ENCODE measurements around the gene LMBR1L. TPM values are rescaled to one million over a fixed set of nuclear protein-coding genes. Genes with fewer than 3 reads are reported as not detected.
A peak's percentile ranks its signal among the peaks of the same experiment; 100 is the strongest.

Gene LMBR1L
- total and polyA plus RNA-seq, 2 of the 13 experiments (the other 11 are each of a cell fraction or from before 2014, with no cell fraction given): 12.2 to 65.9 TPM

- TF ChIP-seq, protein P1, sequence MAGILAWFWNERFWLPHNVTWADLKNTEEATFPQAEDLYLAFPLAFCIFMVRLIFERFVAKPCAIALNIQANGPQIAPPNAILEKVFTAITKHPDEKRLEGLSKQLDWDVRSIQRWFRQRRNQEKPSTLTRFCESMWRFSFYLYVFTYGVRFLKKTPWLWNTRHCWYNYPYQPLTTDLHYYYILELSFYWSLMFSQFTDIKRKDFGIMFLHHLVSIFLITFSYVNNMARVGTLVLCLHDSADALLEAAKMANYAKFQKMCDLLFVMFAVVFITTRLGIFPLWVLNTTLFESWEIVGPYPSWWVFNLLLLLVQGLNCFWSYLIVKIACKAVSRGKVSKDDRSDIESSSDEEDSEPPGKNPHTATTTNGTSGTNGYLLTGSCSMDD (CRISPR knock-in tag; IDR thresholded peaks at IDR 0.05): no peak; the same call in 1 of the 2 replicates
- TF ChIP-seq, protein P2, sequence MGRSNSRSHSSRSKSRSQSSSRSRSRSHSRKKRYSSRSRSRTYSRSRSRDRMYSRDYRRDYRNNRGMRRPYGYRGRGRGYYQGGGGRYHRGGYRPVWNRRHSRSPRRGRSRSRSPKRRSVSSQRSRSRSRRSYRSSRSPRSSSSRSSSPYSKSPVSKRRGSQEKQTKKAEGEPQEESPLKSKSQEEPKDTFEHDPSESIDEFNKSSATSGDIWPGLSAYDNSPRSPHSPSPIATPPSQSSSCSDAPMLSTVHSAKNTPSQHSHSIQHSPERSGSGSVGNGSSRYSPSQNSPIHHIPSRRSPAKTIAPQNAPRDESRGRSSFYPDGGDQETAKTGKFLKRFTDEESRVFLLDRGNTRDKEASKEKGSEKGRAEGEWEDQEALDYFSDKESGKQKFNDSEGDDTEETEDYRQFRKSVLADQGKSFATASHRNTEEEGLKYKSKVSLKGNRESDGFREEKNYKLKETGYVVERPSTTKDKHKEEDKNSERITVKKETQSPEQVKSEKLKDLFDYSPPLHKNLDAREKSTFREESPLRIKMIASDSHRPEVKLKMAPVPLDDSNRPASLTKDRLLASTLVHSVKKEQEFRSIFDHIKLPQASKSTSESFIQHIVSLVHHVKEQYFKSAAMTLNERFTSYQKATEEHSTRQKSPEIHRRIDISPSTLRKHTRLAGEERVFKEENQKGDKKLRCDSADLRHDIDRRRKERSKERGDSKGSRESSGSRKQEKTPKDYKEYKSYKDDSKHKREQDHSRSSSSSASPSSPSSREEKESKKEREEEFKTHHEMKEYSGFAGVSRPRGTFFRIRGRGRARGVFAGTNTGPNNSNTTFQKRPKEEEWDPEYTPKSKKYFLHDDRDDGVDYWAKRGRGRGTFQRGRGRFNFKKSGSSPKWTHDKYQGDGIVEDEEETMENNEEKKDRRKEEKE (IDR thresholded peaks at IDR 0.05): no peak
- TF ChIP-seq ZNF460 (CRISPR knock-in tag; IDR thresholded peaks at IDR 0.05; ENCODE audit: borderline replicate concordance) (peak; percentile 44; the same call in 1 of the 2 replicates), ZNF709 (CRISPR knock-in tag; IDR thresholded peaks at IDR 0.05) (peak; percentile 58; the same call in 1 of the 2 replicates), U2AF1 (optimal IDR thresholded peaks at IDR 0.05; ENCODE audit: low read depth, low read length) (no peak), ZC3H4 (CRISPR knock-in tag; IDR thresholded peaks at IDR 0.05; ENCODE audit: borderline replicate concordance) (peak; percentile 90; the same call in 1 of the 2 replicates), ZBTB8A (CRISPR knock-in tag; IDR thresholded peaks at IDR 0.05; ENCODE audit: borderline replicate concordance, low read depth) (no peak; the same call in 1 of the 2 replicates), ZNF597 (CRISPR knock-in tag; IDR thresholded peaks at IDR 0.05) (no peak), TRIM22 (IDR thresholded peaks at IDR 0.05) (no peak), PHF8 (CRISPR knock-in tag; IDR thresholded peaks at IDR 0.05) (peak; percentile 10), TOPORS (CRISPR knock-in tag; IDR thresholded peaks at IDR 0.05) (peak; percentile 81), ZFP1 (CRISPR knock-in tag; IDR thresholded peaks at IDR 0.05) (no peak), ARID2 (CRISPR knock-in tag; IDR thresholded peaks at IDR 0.05; ENCODE audit: borderline replicate concordance) (peak; percentile 89; the same call in 1 of the 2 replicates), CREM (IDR thresholded peaks at IDR 0.05) (peak; percentile 33), CREM (CRISPR knock-in tag; IDR thresholded peaks at IDR 0.05) (no peak)
- TF ChIP-seq, protein P3, sequence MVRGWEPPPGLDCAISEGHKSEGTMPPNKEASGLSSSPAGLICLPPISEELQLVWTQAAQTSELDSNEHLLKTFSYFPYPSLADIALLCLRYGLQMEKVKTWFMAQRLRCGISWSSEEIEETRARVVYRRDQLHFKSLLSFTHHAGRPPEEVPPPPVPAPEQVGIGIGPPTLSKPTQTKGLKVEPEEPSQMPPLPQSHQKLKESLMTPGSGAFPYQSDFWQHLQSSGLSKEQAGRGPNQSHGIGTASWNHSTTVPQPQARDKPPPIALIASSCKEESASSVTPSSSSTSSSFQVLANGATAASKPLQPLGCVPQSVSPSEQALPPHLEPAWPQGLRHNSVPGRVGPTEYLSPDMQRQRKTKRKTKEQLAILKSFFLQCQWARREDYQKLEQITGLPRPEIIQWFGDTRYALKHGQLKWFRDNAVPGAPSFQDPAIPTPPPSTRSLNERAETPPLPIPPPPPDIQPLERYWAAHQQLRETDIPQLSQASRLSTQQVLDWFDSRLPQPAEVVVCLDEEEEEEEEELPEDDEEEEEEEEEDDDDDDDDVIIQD (CRISPR knock-in tag; IDR thresholded peaks at IDR 0.05; ENCODE audit: low read depth): no peak
- TF ChIP-seq, protein P4, sequence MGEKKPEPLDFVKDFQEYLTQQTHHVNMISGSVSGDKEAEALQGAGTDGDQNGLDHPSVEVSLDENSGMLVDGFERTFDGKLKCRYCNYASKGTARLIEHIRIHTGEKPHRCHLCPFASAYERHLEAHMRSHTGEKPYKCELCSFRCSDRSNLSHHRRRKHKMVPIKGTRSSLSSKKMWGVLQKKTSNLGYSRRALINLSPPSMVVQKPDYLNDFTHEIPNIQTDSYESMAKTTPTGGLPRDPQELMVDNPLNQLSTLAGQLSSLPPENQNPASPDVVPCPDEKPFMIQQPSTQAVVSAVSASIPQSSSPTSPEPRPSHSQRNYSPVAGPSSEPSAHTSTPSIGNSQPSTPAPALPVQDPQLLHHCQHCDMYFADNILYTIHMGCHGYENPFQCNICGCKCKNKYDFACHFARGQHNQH (CRISPR knock-in tag; IDR thresholded peaks at IDR 0.05): peak; percentile 77; the same call in 1 of the 2 replicates
- TF ChIP-seq, protein P5, sequence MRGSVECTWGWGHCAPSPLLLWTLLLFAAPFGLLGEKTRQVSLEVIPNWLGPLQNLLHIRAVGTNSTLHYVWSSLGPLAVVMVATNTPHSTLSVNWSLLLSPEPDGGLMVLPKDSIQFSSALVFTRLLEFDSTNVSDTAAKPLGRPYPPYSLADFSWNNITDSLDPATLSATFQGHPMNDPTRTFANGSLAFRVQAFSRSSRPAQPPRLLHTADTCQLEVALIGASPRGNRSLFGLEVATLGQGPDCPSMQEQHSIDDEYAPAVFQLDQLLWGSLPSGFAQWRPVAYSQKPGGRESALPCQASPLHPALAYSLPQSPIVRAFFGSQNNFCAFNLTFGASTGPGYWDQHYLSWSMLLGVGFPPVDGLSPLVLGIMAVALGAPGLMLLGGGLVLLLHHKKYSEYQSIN (CRISPR knock-in tag; IDR thresholded peaks at IDR 0.05; ENCODE audit: borderline replicate concordance): no peak
Observed at GRCh38 chr12:49130151-49131050, 19.8 kb upstream of the LMBR1L start (continued).
